ENCODE data around the gene EPHA5. TPM values are rescaled to one million over a fixed set of nuclear protein-coding genes. Genes with fewer than 3 reads are reported as not detected.

Gene EPHA5
- polyA plus RNA-seq, 3 donors = not detected

GRCh38 chr4:65624651-65625050 is 45.6 kb downstream of the EPHA5 start:
- Histone ChIP-seq H3K4me2 (replicated peaks; ENCODE audit: extremely low read depth, low read length, poor library complexity, severe bottlenecking) (no peak overlapping the region), H3K9me3 (replicated peaks in 1 of 2; ENCODE audit: control insufficient read depth in 1 of 2, insufficient read depth in 1 of 2, low read length in 2 of 2) (no peaks in the 10 kb centered on the region), H3K36me3 (replicated peaks in 1 of 2; ENCODE audit: control insufficient read depth in 1 of 2, insufficient read depth in 2 of 2, low read length in 2 of 2) (no peaks in the 10 kb centered on the region), H3K4me1 (ENCODE audit: control insufficient read depth in 1 of 2, insufficient read depth in 2 of 2, low read length in 2 of 2) (no peaks in the 10 kb centered on the region), H3K79me2 (ENCODE audit: insufficient read depth, low read length) (no peaks in the 10 kb centered on the region), H3K27ac (ENCODE audit: low read depth in 1 of 2, low read length in 2 of 2) (no peak overlapping the region), H3K27me3 (ENCODE audit: control insufficient read depth in 2 of 2, insufficient read depth in 2 of 2, low read length in 2 of 2) (no peaks in the 10 kb centered on the region), H4K20me1 (ENCODE audit: insufficient read depth, low read length) (no peaks in the 10 kb centered on the region), H3K9ac (ENCODE audit: insufficient read depth, low read length, poor library complexity, severe bottlenecking) (no peak overlapping the region), H3K4me3 (replicated peaks in 1 of 3; ENCODE audit: low read depth in 2 of 3, low read length in 3 of 3) (no peak overlapping the region), H2AFZ (ENCODE audit: insufficient read depth, low read depth, low read length, poor library complexity, severe bottlenecking) (no peak overlapping the region)
- H3K4me1 Mint-ChIP-seq = no peaks in the 10 kb centered on the region
- H3K36me3 Mint-ChIP-seq = no peaks in the 10 kb centered on the region
- TF ChIP-seq, protein P1, sequence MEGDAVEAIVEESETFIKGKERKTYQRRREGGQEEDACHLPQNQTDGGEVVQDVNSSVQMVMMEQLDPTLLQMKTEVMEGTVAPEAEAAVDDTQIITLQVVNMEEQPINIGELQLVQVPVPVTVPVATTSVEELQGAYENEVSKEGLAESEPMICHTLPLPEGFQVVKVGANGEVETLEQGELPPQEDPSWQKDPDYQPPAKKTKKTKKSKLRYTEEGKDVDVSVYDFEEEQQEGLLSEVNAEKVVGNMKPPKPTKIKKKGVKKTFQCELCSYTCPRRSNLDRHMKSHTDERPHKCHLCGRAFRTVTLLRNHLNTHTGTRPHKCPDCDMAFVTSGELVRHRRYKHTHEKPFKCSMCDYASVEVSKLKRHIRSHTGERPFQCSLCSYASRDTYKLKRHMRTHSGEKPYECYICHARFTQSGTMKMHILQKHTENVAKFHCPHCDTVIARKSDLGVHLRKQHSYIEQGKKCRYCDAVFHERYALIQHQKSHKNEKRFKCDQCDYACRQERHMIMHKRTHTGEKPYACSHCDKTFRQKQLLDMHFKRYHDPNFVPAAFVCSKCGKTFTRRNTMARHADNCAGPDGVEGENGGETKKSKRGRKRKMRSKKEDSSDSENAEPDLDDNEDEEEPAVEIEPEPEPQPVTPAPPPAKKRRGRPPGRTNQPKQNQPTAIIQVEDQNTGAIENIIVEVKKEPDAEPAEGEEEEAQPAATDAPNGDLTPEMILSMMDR (IDR thresholded peaks at IDR 0.05) = no peak
- no peak for DNase-seq
- intact Hi-C loops (cut with micrococcal nuclease) = no loop called here
- H3K27me3 Mint-ChIP-seq (ENCODE audit: low read depth in 3 of 3) = no peaks in the 10 kb centered on the region
- no peaks in the 10 kb centered on the region for H3K9me3 Mint-ChIP-seq
- H3K27ac Mint-ChIP-seq = no peak overlapping the region
- no peak overlapping the region for H3K4me3 Mint-ChIP-seq

DNA sequence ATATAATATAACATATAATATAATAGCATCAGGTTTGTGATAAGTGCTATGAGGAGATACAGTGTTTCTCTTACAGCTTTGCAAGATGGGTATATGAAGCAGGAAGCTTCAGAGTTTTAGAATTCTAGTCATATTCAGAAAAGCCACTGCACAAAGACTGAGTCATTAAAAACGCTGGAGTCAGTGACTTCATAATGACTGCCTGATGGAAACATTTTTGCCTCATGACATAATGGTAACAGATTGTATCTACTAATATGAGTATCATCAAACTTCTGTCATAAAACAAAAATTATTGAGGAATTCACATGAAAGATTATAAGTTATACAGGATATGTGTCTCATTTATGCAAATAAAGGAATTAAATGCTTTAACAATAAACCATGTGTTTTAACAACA is 46.8 kb downstream of the EPHA5 start:
- no peaks in the 10 kb centered on the region for H4K20me1 ChIP-seq (ENCODE audit: insufficient read depth, low read length)
- TF ChIP-seq, protein P1 (IDR thresholded peaks at IDR 0.05) = no peak
- no peaks in the 10 kb centered on the region for H3K4me1 ChIP-seq (ENCODE audit: control insufficient read depth in 1 of 2, insufficient read depth in 2 of 2, low read length in 2 of 2)
- no CpG with 5 or more reads among the region's 1 CpG for WGBS (ENCODE audit: insufficient coverage)
- H3K27ac Mint-ChIP-seq = no peak overlapping the region
- no peak overlapping the region for H3K4me2 ChIP-seq (replicated peaks; ENCODE audit: extremely low read depth, low read length, poor library complexity, severe bottlenecking)
- no peak overlapping the region for H3K9ac ChIP-seq (ENCODE audit: insufficient read depth, low read length, poor library complexity, severe bottlenecking)
- intact Hi-C loops (cut with micrococcal nuclease) = no loop called here
- H3K4me3 Mint-ChIP-seq = no peak overlapping the region
- no peaks in the 10 kb centered on the region for H3K36me3 Mint-ChIP-seq
- no peak overlapping the region for H2AFZ ChIP-seq (ENCODE audit: insufficient read depth, low read depth, low read length, poor library complexity, severe bottlenecking)
- H3K79me2 ChIP-seq (ENCODE audit: insufficient read depth, low read length) = no peaks in the 10 kb centered on the region
- H3K4me1 Mint-ChIP-seq = no peaks in the 10 kb centered on the region
- no peaks in the 10 kb centered on the region for H3K27me3 ChIP-seq (ENCODE audit: control insufficient read depth in 2 of 2, insufficient read depth in 2 of 2, low read length in 2 of 2)
- H3K27me3 Mint-ChIP-seq (ENCODE audit: low read depth in 3 of 3) = no peaks in the 10 kb centered on the region
- no peak for DNase-seq
- no peaks in the 10 kb centered on the region for H3K9me3 ChIP-seq (replicated peaks in 1 of 2; ENCODE audit: control insufficient read depth in 1 of 2, insufficient read depth in 1 of 2, low read length in 2 of 2)
- H3K27ac ChIP-seq (ENCODE audit: low read depth in 1 of 2, low read length in 2 of 2) = no peak overlapping the region
- no peak overlapping the region for H3K4me3 ChIP-seq (replicated peaks in 1 of 3; ENCODE audit: low read depth in 2 of 3, low read length in 3 of 3)
- H3K36me3 ChIP-seq (replicated peaks in 1 of 2; ENCODE audit: control insufficient read depth in 1 of 2, insufficient read depth in 2 of 2, low read length in 2 of 2) = no peaks in the 10 kb centered on the region
- no peaks in the 10 kb centered on the region for H3K9me3 Mint-ChIP-seq
